Large intestine (tissue), 3 donors: ENCODE data around the gene MEN1. TPM values are rescaled to one million over a fixed set of nuclear protein-coding genes. Genes with fewer than 3 reads are reported as not detected.

Experiments
- DNase-seq, 2 donors: peaks; one replicate each; pipeline versions ENCODE4 v3.0.0 to v3.0.0-alpha.2; 2013
- H3K27ac ChIP-seq: one replicate; pipeline ENCODE4 v1.5.1; 2013; ENCODE audit warnings: low read length
- H3K27me3 ChIP-seq: 2 replicates; pipeline ENCODE4 v1.6.1; 2013; ENCODE audit warnings: low read length; ENCODE audit not compliant: control insufficient read depth, insufficient read depth
- H3K36me3 ChIP-seq: 2 replicates; pipeline ENCODE4 v1.6.1; 2013; ENCODE audit warnings: low read length; ENCODE audit not compliant: control insufficient read depth, insufficient read depth
- H3K4me1 ChIP-seq: one replicate; pipeline ENCODE4 v1.6.1; 2013; ENCODE audit warnings: low read length; ENCODE audit not compliant: control insufficient read depth, insufficient read depth
- H3K4me3 ChIP-seq: one replicate; pipeline ENCODE4 v1.5.1; 2013; ENCODE audit warnings: low read length
- H3K9me3 ChIP-seq: one replicate; pipeline ENCODE4 v1.6.1; 2013; ENCODE audit warnings: mild to moderate bottlenecking, low read depth, low read length, moderate library complexity; ENCODE audit not compliant: control insufficient read depth
- WGBS: methylation state at CpG from one replicate; pipeline ENCODE4 v1.1.5; 2013; ENCODE audit warnings: low lambda C conversion rate; ENCODE audit not compliant: insufficient coverage; 5-methylcytosine and 5-hydroxymethylcytosine counted together
- polyA plus RNA-seq: library from polyadenylated mRNA; unstranded; fragments of 120-200 nt; gene quantifications from one replicate; pipeline ENCODE4 v1.2.1, GENCODE V29; 2013

MEN1 gene
- polyA plus RNA-seq, 1 donor: 29.0 TPM

- H3K4me1 ChIP-seq: peaks cover 6% of the 10 kb centered on the region
- H3K36me3 ChIP-seq: peaks cover 21% of the 10 kb centered on the region
- DNase-seq: no peak
- no peaks in the 10 kb centered on the region for H3K27me3 ChIP-seq
- H3K4me3 ChIP-seq: peak overlapping the region; percentile 92
- no peaks in the 10 kb centered on the region for H3K9me3 ChIP-seq
- WGBS: no CpG with 5 or more reads among the region's 17 CpGs
- no peak overlapping the region for H3K27ac ChIP-seq
These were observed 531 bp upstream of the MEN1 start for GRCh38 chr11:64810891-64811272.

- Histone ChIP-seq H3K36me3 (peaks cover 32% of the 10 kb centered on the region), H3K4me3 (peak overlapping the region; percentile 92), H3K27me3 (no peaks in the 10 kb centered on the region), H3K9me3 (no peaks in the 10 kb centered on the region), H3K27ac (peak overlapping the region; percentile 79), H3K4me1 (peaks cover 6% of the 10 kb centered on the region)
- no CpG with 5 or more reads among the region's 44 CpGs for WGBS
- DNase-seq: peak; percentile 64 to 76
These were observed 540 bp downstream of the MEN1 start for GRCh38 chr11:64809781-64810241.

- H3K9me3 ChIP-seq: peaks cover 2% of the 10 kb centered on the region
- no peak overlapping the region for H3K27ac ChIP-seq
- H3K4me3 ChIP-seq: no peak overlapping the region
- H3K27me3 ChIP-seq: no peaks in the 10 kb centered on the region
- no peak for DNase-seq
- H3K36me3 ChIP-seq: peaks cover 42% of the 10 kb centered on the region
- WGBS: no CpG with 5 or more reads among the region's 9 CpGs
- H3K4me1 ChIP-seq: peaks cover 26% of the 10 kb centered on the region
These were observed 4.9 kb downstream of the MEN1 start for GRCh38 chr11:64805481-64805880.

- no peak overlapping the region for H3K27ac ChIP-seq
- no peak for DNase-seq
- no peaks in the 10 kb centered on the region for H3K27me3 ChIP-seq
- no CpG with 5 or more reads among the region's 41 CpGs for WGBS
- peaks cover 42% of the 10 kb centered on the region for H3K36me3 ChIP-seq
- H3K9me3 ChIP-seq: peaks cover 2% of the 10 kb centered on the region
- peaks cover 27% of the 10 kb centered on the region for H3K4me1 ChIP-seq
- no peak overlapping the region for H3K4me3 ChIP-seq
These were observed 5.8 kb downstream of the MEN1 start for GRCh38 chr11:64804346-64805210.

GRCh38 chr11:64803846-64804345 lies 6.5 kb downstream of the MEN1 start:
- H3K36me3 ChIP-seq: peaks cover 43% of the 10 kb centered on the region
- H3K9me3 ChIP-seq: peaks cover 2% of the 10 kb centered on the region
- no peaks in the 10 kb centered on the region for H3K27me3 ChIP-seq
- H3K27ac ChIP-seq: peak overlapping the region; percentile 79
- no CpG with 5 or more reads among the region's 15 CpGs for WGBS
- DNase-seq: no peak
- H3K4me1 ChIP-seq: peaks cover 22% of the 10 kb centered on the region
- H3K4me3 ChIP-seq: peak overlapping the region; percentile 60

GRCh38 chr11:64803158-64803845 lies 7.0 kb downstream of the MEN1 start, which contains the start of gene MAP4K2:
Gene MAP4K2, minus strand, starts transcription at chr11:64803214. Its CDS starts 65 bp downstream, at chr11:64803149.
- H3K4me3 ChIP-seq: peak within 1 kb of the TSS; percentile 60
- peaks cover 46% of the 10 kb centered on the region for H3K36me3 ChIP-seq
- WGBS: no CpG with 5 or more reads among the region's 58 CpGs
- DNase-seq: peak; percentile 82 to 87
- no peaks in the 10 kb centered on the region for H3K27me3 ChIP-seq
- H3K9me3 ChIP-seq: peaks cover 2% of the 10 kb centered on the region
- H3K27ac ChIP-seq: peak within 1 kb of the TSS; percentile 79
- peaks cover 22% of the 10 kb centered on the region for H3K4me1 ChIP-seq

- Histone ChIP-seq H3K4me3 (peak overlapping the region; percentile 56), H3K9me3 (peaks cover 2% of the 10 kb centered on the region), H3K4me1 (peaks cover 22% of the 10 kb centered on the region), H3K36me3 (peaks cover 41% of the 10 kb centered on the region), H3K27me3 (no peaks in the 10 kb centered on the region), H3K27ac (peak overlapping the region; percentile 33)
- peak in 1 of 2 donors; percentile 27 for DNase-seq
- WGBS: no CpG with 5 or more reads among the region's 54 CpGs
These were observed 7.8 kb downstream of the MEN1 start for GRCh38 chr11:64802370-64803157.

GRCh38 chr11:64801561-64802369 lies 8.6 kb downstream of the MEN1 start:
- WGBS: no CpG with 5 or more reads among the region's 13 CpGs
- DNase-seq: no peak
- Histone ChIP-seq H3K27me3 (no peaks in the 10 kb centered on the region), H3K36me3 (peaks cover 33% of the 10 kb centered on the region), H3K4me1 (peaks cover 22% of the 10 kb centered on the region), H3K27ac (peak overlapping the region; percentile 10), H3K9me3 (peaks cover 2% of the 10 kb centered on the region), H3K4me3 (peak overlapping the region; percentile 56)

GRCh38 chr11:64801158-64801464 lies 9.2 kb downstream of the MEN1 start:
- Histone ChIP-seq H3K36me3 (peaks cover 33% of the 10 kb centered on the region), H3K27ac (no peak overlapping the region), H3K4me1 (peaks cover 22% of the 10 kb centered on the region), H3K27me3 (no peaks in the 10 kb centered on the region), H3K9me3 (peaks cover 2% of the 10 kb centered on the region), H3K4me3 (no peak overlapping the region)
- DNase-seq: no peak
- WGBS: no CpG with 5 or more reads among the region's 9 CpGs
